Caco-2 (cell line): ENCODE data around the gene CHCHD6. TPM values are rescaled to one million over a fixed set of nuclear protein-coding genes. Genes with fewer than 3 reads are reported as not detected.

Experiments used
- BruUV-seq: library from RNA; stranded (reverse); fragments of 400-500 nt; replicated peaks from 2 replicates; lab custom pipeline; 2021; lab: Mats Ljungman, UMichigan
- CTCF ChIA-PET: fragments of 300-600 bp; sonication (Branson Sonifier 250); formaldehyde crosslinking; loops from one replicate; lab custom pipeline; 2022; ENCODE audit warnings: antibody characterized with exemption; lab: Charles Lee
- POLR2A ChIA-PET: fragments of 300-600 bp; sonication (Branson Sonifier 250); formaldehyde crosslinking; loops from one replicate; lab custom pipeline; 2022; ENCODE audit warnings: antibody characterized with exemption; lab: Charles Lee
- DNase-seq, 2 experiments: peaks; one replicate each; pipeline versions ENCODE4 v3.0.0 to v3.0.0-alpha.2; 2020 to 2022
- H3K27me3 ChIP-seq: replicated peaks from 2 replicates; pipeline ENCODE4 v1.6.0; 2011; ENCODE audit warnings: low read length; ENCODE audit not compliant: control insufficient read depth, insufficient read depth
- H3K36me3 ChIP-seq: 2 replicates; pipeline ENCODE4 v1.5.1; 2011; ENCODE audit warnings: low read length; ENCODE audit not compliant: control insufficient read depth, insufficient read depth
- H3K4me1 ChIP-seq: fragments of 250-450 bp; sonication (Bioruptor Pico); 2 replicates; pipeline ENCODE4 v1.5.1; 2020; ENCODE audit warnings: mild to moderate bottlenecking
- H3K4me3 ChIP-seq: 2 replicates; pipeline ENCODE4 v1.5.1; 2011; ENCODE audit warnings: low read depth, mild to moderate bottlenecking, control low read depth, low read length
- H3K9me3 ChIP-seq: fragments of 250-450 bp; sonication (Bioruptor Pico); 2 replicates; pipeline ENCODE4 v1.5.1; 2020; ENCODE audit warnings: mild to moderate bottlenecking, moderate library complexity
- H3K27ac Mint-ChIP-seq: one replicate; pipeline ENCODE4 v1.8.0; 2022; ENCODE audit warnings: mixed read lengths; ENCODE audit not compliant: unreplicated experiment
- H3K27me3 Mint-ChIP-seq: one replicate; pipeline ENCODE4 v1.8.0; 2022; ENCODE audit warnings: mixed read lengths; ENCODE audit not compliant: insufficient read depth, unreplicated experiment
- H3K36me3 Mint-ChIP-seq: one replicate; pipeline ENCODE4 v1.8.0; 2022; ENCODE audit warnings: mild to moderate bottlenecking, mixed read lengths; ENCODE audit not compliant: insufficient read depth, unreplicated experiment
- H3K4me1 Mint-ChIP-seq: one replicate; pipeline ENCODE4 v1.8.0; 2022; ENCODE audit warnings: low read depth, mixed read lengths; ENCODE audit not compliant: unreplicated experiment
- H3K4me3 Mint-ChIP-seq: one replicate; pipeline ENCODE4 v1.8.0; 2022; ENCODE audit warnings: mild to moderate bottlenecking, moderate library complexity, mixed read lengths; ENCODE audit not compliant: unreplicated experiment
- H3K9me3 Mint-ChIP-seq: one replicate; pipeline ENCODE4 v1.8.0; 2022; ENCODE audit warnings: mixed read lengths; ENCODE audit not compliant: unreplicated experiment
- intact Hi-C: fragments of 100-400 bp; cut with micrococcal nuclease; formaldehyde crosslinking; loops from one replicate; pipeline ENCODE4 v1.10.0; 2022; ENCODE audit not compliant: unreplicated experiment
- total RNA-seq: library from RNA; stranded (reverse); gene quantifications from 2 replicates; pipeline ENCODE4 v1.2.3, GENCODE V29; 2022
- TF ChIP-seq, protein P1 (sequence below), 2 experiments: fragments of 200-600 bp in 1 of 2; IDR thresholded peaks; 1 replicate in 1 of 2; 2 replicates in 1 of 2; pipeline versions ENCODE4 v1.5.1 to v1.8.0; 2011 to 2022; ENCODE audit warnings: antibody characterized with exemption in 1 of 2, control low read depth in 1 of 2, inconsistent platforms in 1 of 2, low read depth in 1 of 2, low read length in 1 of 2, mild to moderate bottlenecking in 1 of 2, moderate library complexity in 1 of 2; ENCODE audit not compliant: insufficient read depth in 1 of 2, severe bottlenecking in 1 of 2, unreplicated experiment in 1 of 2

The CHCHD6 gene
- total RNA-seq, 1 experiment from 2014 or later, result 49.5 TPM

GRCh38 chr3:126971891-126972351 lies 267.9 kb downstream of the CHCHD6 start:
- Histone ChIP-seq H3K36me3 (no peaks in the 10 kb centered on the region; the same call in 1 of the 2 replicates), H3K4me3 (no peak overlapping the region), H3K9me3 (peaks cover 16% of the 10 kb centered on the region), H3K4me1 (no peaks in the 10 kb centered on the region), H3K27me3 (no peaks in the 10 kb centered on the region)
- no peak for DNase-seq
- no TSS peak for BruUV-seq
- H3K27ac Mint-ChIP-seq, result no peak overlapping the region
- H3K4me1 Mint-ChIP-seq, result peaks cover 6% of the 10 kb centered on the region
- H3K36me3 Mint-ChIP-seq, result peaks cover 5% of the 10 kb centered on the region
- TF ChIP-seq, protein P1, sequence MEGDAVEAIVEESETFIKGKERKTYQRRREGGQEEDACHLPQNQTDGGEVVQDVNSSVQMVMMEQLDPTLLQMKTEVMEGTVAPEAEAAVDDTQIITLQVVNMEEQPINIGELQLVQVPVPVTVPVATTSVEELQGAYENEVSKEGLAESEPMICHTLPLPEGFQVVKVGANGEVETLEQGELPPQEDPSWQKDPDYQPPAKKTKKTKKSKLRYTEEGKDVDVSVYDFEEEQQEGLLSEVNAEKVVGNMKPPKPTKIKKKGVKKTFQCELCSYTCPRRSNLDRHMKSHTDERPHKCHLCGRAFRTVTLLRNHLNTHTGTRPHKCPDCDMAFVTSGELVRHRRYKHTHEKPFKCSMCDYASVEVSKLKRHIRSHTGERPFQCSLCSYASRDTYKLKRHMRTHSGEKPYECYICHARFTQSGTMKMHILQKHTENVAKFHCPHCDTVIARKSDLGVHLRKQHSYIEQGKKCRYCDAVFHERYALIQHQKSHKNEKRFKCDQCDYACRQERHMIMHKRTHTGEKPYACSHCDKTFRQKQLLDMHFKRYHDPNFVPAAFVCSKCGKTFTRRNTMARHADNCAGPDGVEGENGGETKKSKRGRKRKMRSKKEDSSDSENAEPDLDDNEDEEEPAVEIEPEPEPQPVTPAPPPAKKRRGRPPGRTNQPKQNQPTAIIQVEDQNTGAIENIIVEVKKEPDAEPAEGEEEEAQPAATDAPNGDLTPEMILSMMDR (IDR thresholded peaks at IDR 0.05; ENCODE audit: insufficient read depth in 1 of 2, low read depth in 1 of 2, low read length in 1 of 2, severe bottlenecking in 1 of 2, unreplicated experiment in 1 of 2), result no peak
- no peak overlapping the region for H3K4me3 Mint-ChIP-seq
- intact Hi-C loops, result no loop called here
- CTCF ChIA-PET, result no interaction called here
- H3K27me3 Mint-ChIP-seq, result no peaks in the 10 kb centered on the region
- peaks cover 20% of the 10 kb centered on the region for H3K9me3 Mint-ChIP-seq
- POLR2A ChIA-PET, result no interaction called here

DNA sequence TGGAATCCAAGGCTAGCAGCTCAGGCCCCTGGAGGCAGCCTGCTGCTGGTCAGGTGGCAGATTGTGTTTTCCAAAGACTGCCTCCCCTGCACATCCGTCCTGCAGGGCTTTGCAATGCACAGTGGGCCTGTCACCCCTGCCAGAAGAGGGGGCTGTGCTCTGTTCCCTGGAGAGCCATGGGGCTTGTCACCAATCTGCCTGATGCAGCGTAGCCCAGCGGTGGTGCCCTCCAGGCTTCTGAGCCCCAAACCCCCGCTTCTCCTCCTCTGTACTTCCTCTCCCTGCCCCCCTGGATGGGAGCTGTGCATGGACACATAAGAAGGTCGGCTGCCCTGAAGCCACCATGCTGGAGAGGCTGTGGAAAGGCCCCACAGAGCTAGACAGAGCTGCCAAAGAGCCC lies 268.8 kb downstream of the CHCHD6 start:
- no TSS peak for BruUV-seq
- no peaks in the 10 kb centered on the region for H3K4me1 ChIP-seq
- intact Hi-C loops, result no loop called here
- H3K9me3 Mint-ChIP-seq, result peaks cover 20% of the 10 kb centered on the region
- no peak overlapping the region for H3K27ac Mint-ChIP-seq
- H3K36me3 Mint-ChIP-seq, result peaks cover 5% of the 10 kb centered on the region
- no peak for DNase-seq
- H3K9me3 ChIP-seq, result peaks cover 16% of the 10 kb centered on the region
- H3K27me3 ChIP-seq, result no peaks in the 10 kb centered on the region
- peaks cover 6% of the 10 kb centered on the region for H3K4me1 Mint-ChIP-seq
- H3K4me3 Mint-ChIP-seq, result no peak overlapping the region
- ChIA-PET CTCF (no interaction called here), POLR2A (no interaction called here)
- no peak overlapping the region for H3K4me3 ChIP-seq
- no peaks in the 10 kb centered on the region; the same call in 1 of the 2 replicates for H3K36me3 ChIP-seq
- no peaks in the 10 kb centered on the region for H3K27me3 Mint-ChIP-seq
- TF ChIP-seq, protein P1 (IDR thresholded peaks at IDR 0.05; ENCODE audit: insufficient read depth in 1 of 2, low read depth in 1 of 2, low read length in 1 of 2, severe bottlenecking in 1 of 2, unreplicated experiment in 1 of 2), result no peak

DNA sequence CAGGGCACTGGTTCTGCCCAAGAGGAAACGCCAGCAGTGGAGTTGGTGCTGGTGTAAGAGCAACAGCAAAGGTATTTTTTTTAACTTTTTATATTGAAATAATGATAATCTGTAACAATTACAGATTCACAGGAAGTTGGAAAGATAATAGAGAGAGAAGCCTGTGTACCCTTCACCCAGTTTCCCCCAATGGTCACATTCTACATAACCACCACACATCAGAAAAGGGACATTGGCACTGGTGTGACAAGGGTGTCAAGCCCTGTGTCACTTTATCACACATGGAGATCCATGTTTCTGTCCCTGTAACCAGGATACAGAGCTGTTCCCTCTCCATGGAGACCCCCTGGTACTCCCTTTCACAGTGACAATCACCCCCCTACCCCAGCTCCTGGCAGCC lies 269.8 kb downstream of the CHCHD6 start:
- CTCF ChIA-PET, result no interaction called here
- Mint-ChIP-seq H3K27me3 (no peaks in the 10 kb centered on the region), H3K27ac (no peak overlapping the region), H3K36me3 (peaks cover 10% of the 10 kb centered on the region), H3K4me3 (no peak overlapping the region), H3K9me3 (peaks cover 20% of the 10 kb centered on the region), H3K4me1 (peaks cover 6% of the 10 kb centered on the region)
- POLR2A ChIA-PET, result no interaction called here
- TF ChIP-seq, protein P1 (IDR thresholded peaks at IDR 0.05; ENCODE audit: insufficient read depth in 1 of 2, low read depth in 1 of 2, low read length in 1 of 2, severe bottlenecking in 1 of 2, unreplicated experiment in 1 of 2), result no peak
- peaks cover 16% of the 10 kb centered on the region for H3K9me3 ChIP-seq
- no peaks in the 10 kb centered on the region for H3K4me1 ChIP-seq
- DNase-seq, result no peak
- intact Hi-C loops, result no loop called here
- no peaks in the 10 kb centered on the region; the same call in 1 of the 2 replicates for H3K36me3 ChIP-seq
- no peak overlapping the region for H3K4me3 ChIP-seq
- BruUV-seq, result no TSS peak
- no peaks in the 10 kb centered on the region for H3K27me3 ChIP-seq
